HEK293 (cell line): ENCODE results near the gene ZNF471.

Experiments used
- CTCF ChIA-PET: fragments of 350-600 bp; formaldehyde crosslinking; extraction: SDS; loops from one replicate; lab custom pipeline; 2021; ENCODE audit warnings: antibody characterized with exemption; lab: Yijun Ruan, JAX
- POLR2A ChIA-PET: fragments of 300-600 bp; formaldehyde crosslinking; extraction: SDS; loops from one replicate; lab custom pipeline; 2020; ENCODE audit warnings: antibody characterized with exemption, inconsistent platforms; lab: Yijun Ruan, JAX
- H3K27ac ChIP-seq: fragments of 200-500 bp; sonication (Bioruptor generic); 2 replicates; pipeline ENCODE4 v1.5.1; 2014; ENCODE audit warnings: low read depth, low read length, control low read depth, inconsistent platforms; ENCODE audit errors: extremely low read depth
- H3K36me3 ChIP-seq, 2 experiments: fragments of 200-500 bp in 1 of 2; sonication (Bioruptor generic) in 1 of 2; 1 replicate in 1 of 2; 2 replicates in 1 of 2; pipeline ENCODE4 v1.5.1; 2014 to 2017; ENCODE audit warnings: inconsistent platforms in 2 of 2, low read length in 2 of 2; ENCODE audit not compliant: control insufficient read depth in 2 of 2, insufficient read depth in 1 of 2
- H3K4me1 ChIP-seq: fragments of 200-500 bp; sonication (Bioruptor generic); 2 replicates; pipeline ENCODE4 v1.5.1; 2014; ENCODE audit warnings: mild to moderate bottlenecking, low read length, inconsistent platforms; ENCODE audit not compliant: control insufficient read depth, insufficient read depth
- H3K4me3 ChIP-seq: 2 replicates; pipeline ENCODE4 v1.5.1; 2011; ENCODE audit warnings: low read depth, mild to moderate bottlenecking, control low read depth, low read length, moderate library complexity
- H3K9me3 ChIP-seq: fragments of 200-500 bp; sonication (Bioruptor generic); 2 replicates; pipeline ENCODE4 v1.5.1; 2014; ENCODE audit warnings: low read depth, low read length, inconsistent platforms; ENCODE audit not compliant: control insufficient read depth, insufficient read depth
- GLIS1 ChIP-seq: fragments of 450-650 bp; formaldehyde crosslinking; IDR thresholded peaks from 2 replicates; pipeline ENCODE4 v1.5.1; 2016; ENCODE audit warnings: missing biosample characterization, missing genetic modification characterization
- KLF10 ChIP-seq: fragments of 450-650 bp; IDR thresholded peaks from 2 replicates; pipeline ENCODE4 v1.5.1; 2018; ENCODE audit warnings: missing biosample characterization, mild to moderate bottlenecking, missing genetic modification characterization
- SCRT1 ChIP-seq: fragments of 450-650 bp; formaldehyde crosslinking; IDR thresholded peaks from 2 replicates; pipeline ENCODE4 v1.5.1; 2016; ENCODE audit warnings: missing biosample characterization, missing genetic modification characterization, borderline replicate concordance
- SETDB1 ChIP-seq: IDR thresholded peaks from one replicate; pipeline ENCODE4 v1.6.1; 2017; ENCODE audit warnings: mild to moderate bottlenecking, low read length, moderate library complexity, mixed read lengths; ENCODE audit not compliant: insufficient read length
- SP3 ChIP-seq: fragments of 450-650 bp; formaldehyde crosslinking; IDR thresholded peaks from 2 replicates; pipeline ENCODE4 v1.5.1; 2016; ENCODE audit warnings: missing biosample characterization, missing genetic modification characterization
- TRIM28 ChIP-seq: IDR thresholded peaks from 2 replicates; pipeline ENCODE4 v1.6.1; 2011; ENCODE audit warnings: low read length, control low read depth, borderline replicate concordance
- ZBTB21 ChIP-seq: fragments of 450-650 bp; formaldehyde crosslinking; IDR thresholded peaks from 2 replicates; pipeline ENCODE4 v1.5.1; 2017; ENCODE audit warnings: missing biosample characterization, missing genetic modification characterization
- ZBTB48 ChIP-seq: fragments of 450-650 bp; formaldehyde crosslinking; IDR thresholded peaks from 2 replicates; pipeline ENCODE4 v1.5.1; 2016; ENCODE audit warnings: missing biosample characterization, missing genetic modification characterization
- ZNF211 ChIP-seq: fragments of 450-650 bp; formaldehyde crosslinking; IDR thresholded peaks from 2 replicates; pipeline ENCODE4 v1.5.1; 2016; ENCODE audit warnings: low read depth, missing biosample characterization, missing genetic modification characterization
- ZNF274 ChIP-seq, 2 experiments: fragments of 200-500 bp in 1 of 2; fragments of 450-650 bp in 1 of 2; sonication (Bioruptor generic) in 1 of 2; formaldehyde crosslinking in 1 of 2; IDR thresholded peaks; 2 replicates each; pipeline versions ENCODE4 v1.5.1 to v1.6.1; 2014 to 2016; ENCODE audit warnings: borderline replicate concordance in 1 of 2, inconsistent platforms in 1 of 2, low read length in 1 of 2, missing biosample characterization in 1 of 2, missing genetic modification characterization in 1 of 2
- ZNF354C ChIP-seq: fragments of 450-650 bp; formaldehyde crosslinking; IDR thresholded peaks from 2 replicates; pipeline ENCODE4 v1.5.1; 2016; ENCODE audit warnings: missing biosample characterization, missing genetic modification characterization, low read depth, borderline replicate concordance
- ZNF623 ChIP-seq: fragments of 450-650 bp; formaldehyde crosslinking; IDR thresholded peaks from 2 replicates; pipeline ENCODE4 v1.5.1; 2016; ENCODE audit warnings: missing biosample characterization, missing genetic modification characterization
- ZNF624 ChIP-seq: fragments of 450-650 bp; formaldehyde crosslinking; IDR thresholded peaks from 2 replicates; pipeline ENCODE4 v1.5.1; 2017; ENCODE audit warnings: missing biosample characterization, missing genetic modification characterization
- TF ChIP-seq, protein P1 (sequence below): fragments of 450-650 bp; formaldehyde crosslinking; IDR thresholded peaks from 2 replicates; pipeline ENCODE4 v1.5.1; 2016; ENCODE audit warnings: missing biosample characterization, missing genetic modification characterization, low read depth
- TF ChIP-seq, protein P2 (sequence below): IDR thresholded peaks from 2 replicates; pipeline ENCODE4 v1.6.1; 2011; ENCODE audit warnings: mild to moderate bottlenecking, low read depth, low read length, borderline replicate concordance
- TF ChIP-seq, protein P3 (sequence below): fragments of 450-650 bp; formaldehyde crosslinking; IDR thresholded peaks from 2 replicates; pipeline ENCODE4 v1.5.1; 2016; ENCODE audit warnings: missing biosample characterization, missing genetic modification characterization
- TF ChIP-seq, protein P4 (sequence below): fragments of 450-650 bp; formaldehyde crosslinking; IDR thresholded peaks from 2 replicates; pipeline ENCODE4 v1.5.1; 2016; ENCODE audit warnings: missing biosample characterization, missing genetic modification characterization

Gene ZNF471

DNA sequence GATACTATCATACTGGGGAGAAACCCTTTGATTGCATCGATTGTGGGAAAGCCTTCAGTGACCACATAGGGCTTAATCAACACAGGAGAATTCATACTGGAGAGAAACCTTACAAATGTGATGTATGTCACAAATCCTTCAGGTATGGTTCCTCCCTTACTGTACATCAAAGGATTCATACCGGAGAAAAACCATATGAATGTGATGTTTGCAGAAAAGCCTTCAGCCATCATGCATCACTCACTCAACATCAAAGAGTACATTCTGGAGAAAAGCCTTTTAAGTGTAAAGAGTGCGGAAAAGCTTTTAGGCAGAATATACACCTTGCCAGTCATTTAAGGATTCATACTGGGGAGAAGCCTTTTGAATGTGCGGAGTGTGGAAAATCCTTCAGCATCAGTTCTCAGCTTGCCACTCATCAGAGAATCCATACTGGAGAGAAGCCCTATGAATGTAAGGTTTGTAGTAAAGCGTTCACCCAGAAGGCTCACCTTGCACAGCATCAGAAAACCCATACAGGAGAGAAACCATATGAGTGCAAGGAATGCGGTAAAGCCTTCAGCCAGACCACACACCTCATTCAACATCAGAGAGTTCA is 46.7 kb downstream of the ZNF471 start:
- TF ChIP-seq ZNF623 (tag by site-specific recombination) (no peak), ZBTB48 (tag by site-specific recombination) (no peak), TRIM28 (peak; percentile 41; the same call in 1 of the 2 replicates), ZNF354C (tag by site-specific recombination) (no peak), ZNF274 (IDR thresholded peaks at IDR 0.05; ENCODE audit: low read length) (0 out of 2 replicates have a peak, but pooled peaks have one; percentile 42), ZNF274 (tag by site-specific recombination; IDR thresholded peaks at IDR 0.05; ENCODE audit: borderline replicate concordance) (peak; percentile 86; the same call in 1 of the 2 replicates), GLIS1 (tag by site-specific recombination) (no peak), SETDB1 (peak; percentile 80), ZBTB21 (tag by site-specific recombination) (no peak), ZNF624 (tag by site-specific recombination) (no peak), KLF10 (no peak)
- TF ChIP-seq, protein P1, sequence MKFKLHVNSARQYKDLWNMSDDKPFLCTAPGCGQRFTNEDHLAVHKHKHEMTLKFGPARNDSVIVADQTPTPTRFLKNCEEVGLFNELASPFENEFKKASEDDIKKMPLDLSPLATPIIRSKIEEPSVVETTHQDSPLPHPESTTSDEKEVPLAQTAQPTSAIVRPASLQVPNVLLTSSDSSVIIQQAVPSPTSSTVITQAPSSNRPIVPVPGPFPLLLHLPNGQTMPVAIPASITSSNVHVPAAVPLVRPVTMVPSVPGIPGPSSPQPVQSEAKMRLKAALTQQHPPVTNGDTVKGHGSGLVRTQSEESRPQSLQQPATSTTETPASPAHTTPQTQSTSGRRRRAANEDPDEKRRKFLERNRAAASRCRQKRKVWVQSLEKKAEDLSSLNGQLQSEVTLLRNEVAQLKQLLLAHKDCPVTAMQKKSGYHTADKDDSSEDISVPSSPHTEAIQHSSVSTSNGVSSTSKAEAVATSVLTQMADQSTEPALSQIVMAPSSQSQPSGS (tag by site-specific recombination) = no peak
- Histone ChIP-seq H3K4me1 (no peaks in the 10 kb centered on the region), H3K27ac (no peak overlapping the region), H3K9me3 (peaks cover 9% of the 10 kb centered on the region; the same call in 1 of the 2 replicates), H3K36me3 (peaks cover 29 to 46% of the 10 kb centered on the region in 2 experiments), H3K4me3 (no peak overlapping the region)
- ChIA-PET CTCF (no interaction called here), POLR2A (no interaction called here)

DNA sequence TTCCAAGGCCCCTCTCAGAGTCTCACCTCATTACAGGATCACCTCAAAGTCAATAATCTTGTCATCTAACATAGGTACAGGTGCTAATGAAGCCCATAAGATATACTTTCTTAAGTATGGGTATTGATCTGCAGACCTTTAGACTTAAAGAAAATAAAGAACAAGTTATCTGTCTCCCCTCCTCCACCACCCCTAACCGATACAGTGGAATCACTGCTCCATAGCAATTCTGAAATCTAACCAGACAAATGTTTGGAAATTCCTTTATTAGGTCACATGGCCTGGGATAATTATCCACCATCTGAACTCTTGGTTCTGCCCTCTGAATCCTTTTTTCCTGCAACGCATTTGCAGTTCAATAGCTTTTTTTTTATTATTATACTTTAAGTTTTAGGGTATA is 55.1 kb downstream of the ZNF471 start:
- no peak overlapping the region for H3K27ac ChIP-seq
- CTCF ChIA-PET = no interaction called here
- no peak overlapping the region for H3K4me3 ChIP-seq
- H3K4me1 ChIP-seq = no peaks in the 10 kb centered on the region
- H3K9me3 ChIP-seq = peaks cover 14% of the 10 kb centered on the region
- no peaks in the 10 kb centered on the region for H3K36me3 ChIP-seq
- TF ChIP-seq, protein P2, sequence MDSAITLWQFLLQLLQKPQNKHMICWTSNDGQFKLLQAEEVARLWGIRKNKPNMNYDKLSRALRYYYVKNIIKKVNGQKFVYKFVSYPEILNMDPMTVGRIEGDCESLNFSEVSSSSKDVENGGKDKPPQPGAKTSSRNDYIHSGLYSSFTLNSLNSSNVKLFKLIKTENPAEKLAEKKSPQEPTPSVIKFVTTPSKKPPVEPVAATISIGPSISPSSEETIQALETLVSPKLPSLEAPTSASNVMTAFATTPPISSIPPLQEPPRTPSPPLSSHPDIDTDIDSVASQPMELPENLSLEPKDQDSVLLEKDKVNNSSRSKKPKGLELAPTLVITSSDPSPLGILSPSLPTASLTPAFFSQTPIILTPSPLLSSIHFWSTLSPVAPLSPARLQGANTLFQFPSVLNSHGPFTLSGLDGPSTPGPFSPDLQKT = no peak
- TF ChIP-seq ZNF211 (tag by site-specific recombination) (no peak), SCRT1 (no peak), SP3 (tag by site-specific recombination) (no peak)
- TF ChIP-seq, protein P3, sequence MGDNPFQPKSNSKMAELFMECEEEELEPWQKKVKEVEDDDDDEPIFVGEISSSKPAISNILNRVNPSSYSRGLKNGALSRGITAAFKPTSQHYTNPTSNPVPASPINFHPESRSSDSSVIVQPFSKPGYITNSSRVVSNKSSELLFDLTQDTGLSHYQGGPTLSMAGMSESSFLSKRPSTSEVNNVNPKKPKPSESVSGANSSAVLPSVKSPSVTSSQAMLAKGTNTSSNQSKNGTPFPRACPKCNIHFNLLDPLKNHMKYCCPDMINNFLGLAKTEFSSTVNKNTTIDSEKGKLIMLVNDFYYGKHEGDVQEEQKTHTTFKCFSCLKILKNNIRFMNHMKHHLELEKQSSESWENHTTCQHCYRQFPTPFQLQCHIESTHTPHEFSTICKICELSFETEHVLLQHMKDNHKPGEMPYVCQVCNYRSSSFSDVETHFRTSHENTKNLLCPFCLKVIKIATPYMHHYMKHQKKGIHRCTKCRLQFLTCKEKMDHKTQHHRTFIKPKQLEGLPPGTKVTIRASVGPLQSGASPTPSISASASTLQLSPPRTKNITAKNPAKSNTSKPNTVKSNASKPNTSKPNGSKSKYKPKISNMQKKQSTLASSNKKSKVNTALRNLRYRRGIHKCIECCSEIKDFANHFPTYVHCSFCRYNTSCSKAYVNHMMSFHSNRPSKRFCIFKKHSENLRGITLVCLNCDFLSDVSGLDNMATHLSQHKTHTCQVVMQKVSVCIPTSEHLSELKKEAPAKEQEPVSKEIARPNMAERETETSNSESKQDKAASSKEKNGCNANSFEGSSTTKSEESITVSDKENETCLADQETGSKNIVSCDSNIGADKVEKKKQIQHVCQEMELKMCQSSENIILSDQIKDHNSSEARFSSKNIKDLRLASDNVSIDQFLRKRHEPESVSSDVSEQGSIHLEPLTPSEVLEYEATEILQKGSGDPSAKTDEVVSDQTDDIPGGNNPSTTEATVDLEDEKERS (tag by site-specific recombination) = no peak
- TF ChIP-seq, protein P4, sequence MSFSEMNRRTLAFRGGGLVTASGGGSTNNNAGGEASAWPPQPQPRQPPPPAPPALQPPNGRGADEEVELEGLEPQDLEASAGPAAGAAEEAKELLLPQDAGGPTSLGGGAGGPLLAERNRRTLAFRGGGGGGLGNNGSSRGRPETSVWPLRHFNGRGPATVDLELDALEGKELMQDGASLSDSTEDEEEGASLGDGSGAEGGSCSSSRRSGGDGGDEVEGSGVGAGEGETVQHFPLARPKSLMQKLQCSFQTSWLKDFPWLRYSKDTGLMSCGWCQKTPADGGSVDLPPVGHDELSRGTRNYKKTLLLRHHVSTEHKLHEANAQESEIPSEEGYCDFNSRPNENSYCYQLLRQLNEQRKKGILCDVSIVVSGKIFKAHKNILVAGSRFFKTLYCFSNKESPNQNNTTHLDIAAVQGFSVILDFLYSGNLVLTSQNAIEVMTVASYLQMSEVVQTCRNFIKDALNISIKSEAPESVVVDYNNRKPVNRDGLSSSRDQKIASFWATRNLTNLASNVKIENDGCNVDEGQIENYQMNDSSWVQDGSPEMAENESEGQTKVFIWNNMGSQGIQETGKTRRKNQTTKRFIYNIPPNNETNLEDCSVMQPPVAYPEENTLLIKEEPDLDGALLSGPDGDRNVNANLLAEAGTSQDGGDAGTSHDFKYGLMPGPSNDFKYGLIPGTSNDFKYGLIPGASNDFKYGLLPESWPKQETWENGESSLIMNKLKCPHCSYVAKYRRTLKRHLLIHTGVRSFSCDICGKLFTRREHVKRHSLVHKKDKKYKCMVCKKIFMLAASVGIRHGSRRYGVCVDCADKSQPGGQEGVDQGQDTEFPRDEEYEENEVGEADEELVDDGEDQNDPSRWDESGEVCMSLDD = no peak
- POLR2A ChIA-PET = no interaction called here
